ENCODE measurements around the gene PPFIBP1.

- TF ChIP-seq GATA2 (IDR thresholded peaks at IDR 0.05; ENCODE audit: low read depth, low read length) (no peak), GATA3 (IDR thresholded peaks at IDR 0.05; ENCODE audit: low read depth, low read length) (no peak)
These were observed 26.6 kb upstream of the PPFIBP1 start for GRCh38 chr12:27497446-27497845.
